GM21825 (cell line): Measurements from ENCODE around the gene TAS2R46.
"Not testable (repeated sequence)": the region's sequence is repeated elsewhere in the genome, so short reads cannot be mapped to it uniquely, and the experiment has no call there.

Experiments
- ATAC-seq: cut with Tn5 transposase; IDR thresholded peaks from one replicate; pipeline ENCODE4 v1.9.1; 2021; ENCODE audit warnings: mild to moderate bottlenecking, moderate library complexity; ENCODE audit not compliant: unreplicated experiment

The TAS2R46 gene, protein sequence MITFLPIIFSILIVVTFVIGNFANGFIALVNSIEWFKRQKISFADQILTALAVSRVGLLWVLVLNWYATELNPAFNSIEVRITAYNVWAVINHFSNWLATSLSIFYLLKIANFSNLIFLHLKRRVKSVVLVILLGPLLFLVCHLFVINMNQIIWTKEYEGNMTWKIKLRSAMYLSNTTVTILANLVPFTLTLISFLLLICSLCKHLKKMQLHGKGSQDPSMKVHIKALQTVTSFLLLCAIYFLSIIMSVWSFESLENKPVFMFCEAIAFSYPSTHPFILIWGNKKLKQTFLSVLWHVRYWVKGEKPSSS

DNA sequence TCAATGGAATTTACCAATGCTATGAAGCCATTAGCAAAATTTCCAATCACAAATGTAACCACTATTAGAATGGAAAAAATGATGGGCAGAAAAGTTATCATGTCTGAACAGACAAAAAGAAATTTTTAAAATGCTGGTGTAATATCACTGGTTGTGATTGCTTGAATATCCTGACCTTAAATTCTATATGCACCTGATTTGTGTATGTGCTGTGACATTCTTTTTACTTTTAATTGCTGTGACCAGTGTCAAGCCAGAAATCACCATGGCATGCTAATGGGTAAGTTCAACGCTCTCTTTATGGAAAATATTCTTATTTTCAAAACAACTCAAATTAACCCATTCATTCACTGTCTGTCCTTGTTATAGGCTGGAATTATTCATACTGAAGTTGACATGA, at the start of gene TAS2R46:
Gene TAS2R46 (minus strand): TSS at position 101 of the 400 bp plus-strand sequence. CDS start 0 bp downstream, at position 101.
- ATAC-seq = not testable (repeated sequence)

DNA sequence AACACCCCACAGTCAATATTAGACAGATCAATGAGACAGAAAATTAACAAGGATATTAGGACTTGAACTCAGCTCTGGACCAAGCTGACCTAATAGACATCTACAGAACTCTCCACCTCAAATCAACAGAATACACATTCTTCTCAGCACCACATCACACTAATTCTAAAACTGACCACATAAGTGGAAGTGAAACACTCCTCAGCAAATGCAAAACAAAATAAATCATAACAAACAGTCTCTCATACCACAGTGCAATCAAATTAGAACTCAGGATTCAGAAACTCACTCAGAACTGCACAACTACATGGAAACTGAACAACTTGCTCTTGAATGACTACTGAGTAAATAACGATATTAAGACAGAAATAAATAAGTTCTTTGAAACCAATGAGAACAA, 49.1 kb upstream of the TAS2R46 start:
- not testable (repeated sequence) for ATAC-seq

DNA sequence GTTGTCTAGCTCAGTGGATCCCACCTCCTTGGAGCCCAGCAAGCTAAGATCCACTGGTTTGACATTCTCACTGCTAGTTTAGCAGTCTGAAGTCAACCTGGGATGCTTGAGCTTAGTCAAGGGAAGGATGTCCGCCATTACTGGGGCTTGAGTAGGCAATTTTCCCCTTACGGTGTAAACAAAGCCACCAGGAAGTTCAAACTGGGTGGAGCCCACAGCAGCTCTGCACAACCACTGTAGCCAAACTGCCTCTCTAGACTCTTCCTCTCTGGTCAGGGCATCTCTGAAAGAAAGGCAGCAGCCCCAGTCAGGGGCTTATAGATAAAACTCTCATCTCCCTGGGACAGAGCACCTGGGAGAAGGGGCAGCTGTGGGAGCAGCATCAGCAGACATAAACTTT, 46.8 kb upstream of the TAS2R46 start:
- no peak for ATAC-seq

DNA sequence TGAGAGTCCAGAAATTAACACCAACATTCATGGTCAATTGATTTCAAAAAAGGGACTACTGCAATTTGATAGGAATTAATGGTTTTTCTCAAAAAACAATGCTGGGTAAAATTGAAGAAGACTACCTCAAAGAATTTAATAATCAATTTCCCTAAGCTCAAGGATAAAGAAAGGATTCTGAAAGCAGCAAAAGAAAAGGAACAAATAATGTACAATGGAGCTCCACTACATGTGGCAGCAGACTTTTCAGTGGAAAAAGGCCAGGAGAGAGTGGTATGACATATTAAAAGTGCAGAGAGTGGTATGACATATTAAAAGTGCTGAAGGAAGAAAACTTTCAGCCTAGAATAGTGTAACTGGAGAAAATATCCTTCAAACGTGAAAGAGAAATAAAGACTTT, 45.6 kb upstream of the TAS2R46 start:
- no peak for ATAC-seq

DNA sequence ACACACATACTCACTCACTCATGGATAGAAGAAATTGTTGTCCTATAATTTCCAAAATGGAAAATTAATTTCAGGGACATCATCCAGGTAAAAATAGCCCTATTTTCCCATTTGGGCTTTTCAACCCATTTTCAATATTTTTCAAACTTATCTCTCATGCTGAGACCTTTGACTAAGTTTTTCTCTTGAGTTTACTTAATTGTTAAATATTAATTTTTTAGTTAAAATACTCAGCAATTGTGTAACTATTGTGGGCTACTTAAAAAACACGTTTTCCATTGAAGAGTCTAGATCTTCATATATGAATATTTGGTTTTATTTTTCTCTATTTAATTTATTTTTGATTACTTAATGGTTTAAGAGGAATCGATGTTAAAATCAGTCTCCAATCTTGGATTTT, 44.2 kb upstream of the TAS2R46 start:
- no peak for ATAC-seq

DNA sequence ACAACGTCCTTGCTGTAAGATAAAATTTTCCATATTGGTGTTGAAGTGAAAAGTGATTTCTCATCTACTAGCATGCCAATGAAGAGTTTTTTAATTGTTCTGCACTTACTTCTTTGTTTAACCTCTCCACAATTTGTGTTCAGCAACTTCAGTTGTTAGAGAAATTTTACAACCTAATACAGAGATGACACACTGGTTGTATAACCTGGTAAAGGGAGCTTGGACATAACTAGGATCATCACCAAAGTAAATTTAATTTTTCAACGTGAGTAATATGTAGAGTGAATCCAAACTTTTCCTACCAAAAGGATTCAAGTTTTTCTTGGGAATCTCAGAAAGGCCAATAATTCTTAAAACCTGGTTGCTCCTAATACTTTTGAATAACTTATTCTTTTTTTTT, 43.5 kb upstream of the TAS2R46 start:
- no peak for ATAC-seq

DNA sequence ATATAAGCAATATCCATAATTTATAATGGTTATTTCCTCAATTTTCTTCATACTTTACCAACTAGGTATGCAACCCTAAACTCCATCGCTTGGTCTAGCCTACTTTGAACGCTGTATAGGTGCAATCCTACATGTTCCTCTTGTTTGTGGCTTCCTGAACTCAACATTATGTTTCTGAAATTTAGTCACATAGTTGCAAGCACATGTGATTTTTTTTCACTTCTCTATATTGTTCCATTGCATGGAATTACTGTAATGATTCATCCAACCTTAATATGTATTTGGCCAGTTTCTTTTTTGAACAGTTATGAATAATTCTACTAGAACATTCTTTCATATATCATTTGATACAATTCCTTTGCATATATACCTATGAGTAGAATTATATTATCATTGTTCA, 32.8 kb upstream of the TAS2R46 start:
- not testable (repeated sequence) for ATAC-seq

DNA sequence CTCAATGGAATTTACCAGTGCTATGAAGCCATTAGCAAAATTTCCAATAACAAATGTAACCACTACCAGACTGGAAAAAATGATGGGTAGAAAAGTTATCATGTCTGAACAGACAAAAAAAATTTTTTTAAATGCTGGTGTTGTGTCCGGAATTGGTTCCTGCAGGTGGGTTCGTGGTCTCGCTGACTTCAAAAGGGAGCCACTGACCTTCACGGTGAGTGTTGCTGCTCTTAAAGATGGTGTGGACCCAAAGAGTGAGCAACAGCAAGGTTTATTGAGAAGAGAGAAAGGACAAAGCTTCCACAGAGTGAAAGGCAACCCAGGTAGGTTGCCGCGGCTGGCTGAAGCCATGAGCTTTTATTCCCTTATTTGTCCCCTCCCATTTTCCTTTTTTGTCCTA, 30.0 kb upstream of the TAS2R46 start, which contains the start of gene TAS2R43:
Gene TAS2R43 (minus strand): TSS at position 186 of the 400 bp plus-strand sequence. CDS start 84 bp downstream, at position 102.
- no peak for ATAC-seq

DNA sequence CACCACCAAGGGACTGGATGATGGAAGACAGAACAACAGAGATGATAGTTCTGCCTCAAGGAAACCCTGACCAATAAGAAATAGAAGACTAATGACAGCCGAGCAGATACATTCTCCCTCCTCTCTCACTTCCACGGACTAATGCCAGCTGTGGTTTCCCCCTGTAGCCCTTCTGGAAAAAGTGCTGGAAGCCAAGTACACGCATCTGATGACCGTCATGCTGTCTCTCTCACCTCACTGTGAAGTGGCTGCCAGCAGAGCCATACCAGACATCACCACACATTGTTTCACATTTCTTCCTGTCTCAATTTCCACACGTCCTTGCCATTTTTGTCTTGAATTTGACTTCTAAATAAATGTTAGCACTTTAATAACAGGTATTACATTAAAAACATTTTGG, 27.2 kb upstream of the TAS2R46 start:
- ATAC-seq = no peak

DNA sequence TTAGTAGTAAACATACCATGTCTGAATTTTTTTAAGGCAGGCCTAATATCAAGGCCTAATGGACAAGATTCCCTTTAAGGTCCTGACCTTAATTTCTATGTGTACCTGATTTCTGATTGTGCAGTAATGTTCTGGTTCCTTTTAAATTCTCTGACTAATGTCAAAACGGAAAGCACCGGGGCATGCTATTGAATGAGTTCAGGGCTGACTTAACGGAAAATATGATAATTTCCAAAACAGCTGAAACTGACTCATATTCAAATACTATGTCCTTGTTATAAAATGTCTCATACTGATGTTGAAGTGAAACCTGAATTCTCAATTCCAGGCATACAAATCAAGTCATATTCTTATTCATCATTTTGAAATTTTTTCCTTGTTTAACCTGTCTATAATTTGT, 23.3 kb upstream of the TAS2R46 start:
- peak; percentile 83 for ATAC-seq

DNA sequence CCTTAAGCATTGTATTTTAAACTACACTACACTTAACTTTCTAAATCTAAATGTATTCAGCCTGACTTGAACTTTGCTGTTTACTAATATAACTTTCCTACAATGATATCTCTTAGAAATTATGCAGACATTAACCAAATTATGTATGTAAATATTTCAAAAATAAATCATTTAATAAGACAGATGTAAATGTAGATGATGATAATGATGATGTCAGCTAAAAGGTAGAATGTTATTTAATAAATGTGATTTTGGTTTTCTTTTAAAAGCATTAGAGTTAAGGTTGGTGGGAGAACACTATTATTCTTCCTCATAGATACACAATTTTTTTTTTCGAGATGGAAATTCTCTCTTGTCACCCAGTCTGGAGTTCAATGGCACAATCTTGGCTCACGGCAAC, 19.9 kb upstream of the TAS2R46 start:
- ATAC-seq = no peak

DNA sequence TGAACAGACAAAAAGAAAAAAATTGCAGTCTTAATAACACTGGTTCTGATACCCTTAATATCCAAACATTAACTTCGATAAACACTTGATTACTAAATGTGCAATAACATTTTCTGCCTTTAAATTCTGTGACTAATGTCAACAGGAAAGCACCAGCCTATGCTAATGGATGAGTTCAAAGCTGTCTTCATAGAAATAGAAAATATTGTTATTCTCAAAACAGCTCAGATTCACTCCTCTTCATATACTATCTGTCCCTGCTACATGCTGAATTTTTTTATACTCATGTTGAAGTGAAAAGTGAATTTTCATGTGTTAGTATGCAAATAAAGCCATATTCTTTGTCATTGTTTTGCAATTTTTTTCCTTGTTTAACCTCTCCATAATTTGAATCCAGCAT, 16.2 kb upstream of the TAS2R46 start:
- ATAC-seq = no peak

DNA sequence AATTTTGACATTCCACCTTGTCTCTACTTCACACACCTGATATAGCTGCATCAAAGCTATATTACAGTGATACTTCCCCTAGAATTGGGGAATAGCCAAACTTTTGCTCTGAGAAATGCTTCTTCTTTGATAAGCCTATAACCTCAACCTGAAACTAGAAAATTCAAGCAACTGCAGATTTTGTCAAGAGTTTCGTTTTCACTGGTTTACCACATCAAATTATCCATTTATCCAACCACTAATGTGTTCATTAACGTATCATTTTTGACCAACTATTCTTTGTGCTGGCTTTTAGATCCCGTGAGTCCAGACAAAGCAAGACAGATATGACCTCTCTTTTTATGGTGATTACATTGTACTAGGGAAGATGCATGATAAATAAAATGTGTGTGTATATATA, 13.5 kb upstream of the TAS2R46 start:
- peak; percentile 54 for ATAC-seq

DNA sequence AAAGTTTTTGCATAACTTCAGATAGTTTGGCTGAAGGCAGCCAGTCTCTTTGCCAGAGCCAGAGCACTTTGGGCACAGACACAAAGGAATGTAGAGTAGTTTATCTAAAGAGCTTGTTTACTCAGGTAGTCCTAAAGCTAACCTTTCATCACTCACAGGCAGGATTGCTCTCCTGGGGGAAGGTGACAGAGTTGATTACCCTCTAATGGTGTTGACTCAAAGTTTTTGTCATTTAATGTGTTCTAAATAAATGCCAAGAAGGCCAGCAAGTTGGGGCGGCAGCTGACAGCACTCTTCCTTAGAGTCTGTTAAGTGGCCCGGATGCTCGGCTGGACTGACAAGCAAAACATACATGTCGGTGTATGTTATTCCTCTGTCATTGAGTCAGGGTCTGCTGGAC, 9.3 kb upstream of the TAS2R46 start:
- no peak for ATAC-seq

DNA sequence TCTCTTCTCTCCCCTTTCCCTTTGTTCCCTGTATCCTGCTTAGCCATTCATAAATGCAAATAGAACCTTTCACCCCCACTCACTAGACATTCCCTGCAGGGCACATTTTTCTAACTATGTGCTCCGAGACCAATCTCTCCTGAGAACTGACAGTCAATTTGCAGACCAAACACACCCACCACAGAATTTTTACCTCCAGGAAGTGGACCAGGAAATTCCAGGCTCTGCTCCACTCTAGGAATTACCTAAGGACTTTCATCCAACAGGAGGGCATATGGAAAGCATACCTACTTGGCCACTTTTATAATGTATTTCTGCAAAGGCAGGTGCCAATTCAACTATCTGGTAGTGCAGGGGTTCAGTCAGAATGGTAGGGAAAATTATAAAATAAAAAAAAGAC, 8.9 kb upstream of the TAS2R46 start:
- no peak for ATAC-seq

DNA sequence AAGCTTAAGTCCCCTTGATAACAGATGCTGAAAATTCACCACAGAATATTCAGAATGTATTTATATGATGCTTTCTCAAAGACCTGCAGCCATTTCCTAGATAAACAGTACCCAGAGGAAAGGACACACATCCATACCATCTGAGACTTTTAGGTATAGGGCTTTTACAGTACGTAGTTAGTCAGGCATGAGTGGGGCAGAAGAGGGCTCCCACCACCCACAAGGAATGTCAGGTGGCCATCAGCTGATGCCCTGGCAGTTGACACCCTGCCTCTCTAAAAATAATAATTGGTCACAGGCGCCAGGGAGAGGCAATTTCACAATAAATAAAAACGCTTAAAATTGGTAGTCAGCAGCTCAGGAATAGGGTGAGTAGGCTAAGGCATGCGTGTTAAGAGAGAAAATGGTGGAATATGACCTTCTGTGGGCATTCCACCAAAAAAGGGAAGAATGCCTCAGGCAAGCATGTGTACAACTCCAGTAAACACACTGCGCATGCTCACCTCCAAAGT, 7.8 kb upstream of the TAS2R46 start:
- no peak for ATAC-seq

DNA sequence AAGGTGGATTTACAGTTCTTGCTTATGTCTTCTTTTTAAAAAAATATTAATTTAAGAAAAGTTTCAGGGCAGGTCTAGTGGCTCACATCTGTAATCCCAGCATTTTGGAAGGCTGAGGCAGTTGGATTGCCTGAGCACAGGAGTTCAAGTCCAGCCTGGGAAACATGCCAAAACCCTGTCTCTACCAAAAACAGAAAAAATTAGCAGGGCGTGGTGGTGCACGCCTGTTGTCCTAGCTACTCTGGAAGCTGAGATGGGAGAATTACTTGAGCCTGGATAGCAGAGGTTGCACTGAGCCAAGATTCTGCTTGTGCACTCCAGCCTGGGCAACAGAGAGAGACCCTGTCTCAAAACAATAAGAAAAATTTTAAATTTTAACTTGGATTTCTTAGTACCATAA, 5.4 kb upstream of the TAS2R46 start:
- no peak for ATAC-seq

DNA sequence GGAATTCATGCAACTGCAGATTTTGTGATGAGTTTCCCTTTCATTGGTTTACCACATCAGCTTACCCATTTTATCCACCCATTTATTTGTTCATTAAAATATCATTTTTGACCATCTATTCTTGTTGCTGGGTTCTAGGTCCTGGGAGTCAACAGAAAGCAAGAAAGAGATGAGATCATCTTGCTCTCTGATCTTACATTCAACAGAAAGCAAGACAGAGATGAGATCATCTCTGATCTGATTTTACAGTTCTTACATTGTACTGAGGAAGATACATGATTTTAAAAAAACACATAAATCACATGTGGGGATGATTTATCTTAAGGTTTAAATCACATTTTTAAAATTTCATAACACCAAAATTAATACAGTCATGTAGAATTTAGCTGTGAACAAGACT, 2.3 kb downstream of the TAS2R46 start:
- no peak for ATAC-seq

DNA sequence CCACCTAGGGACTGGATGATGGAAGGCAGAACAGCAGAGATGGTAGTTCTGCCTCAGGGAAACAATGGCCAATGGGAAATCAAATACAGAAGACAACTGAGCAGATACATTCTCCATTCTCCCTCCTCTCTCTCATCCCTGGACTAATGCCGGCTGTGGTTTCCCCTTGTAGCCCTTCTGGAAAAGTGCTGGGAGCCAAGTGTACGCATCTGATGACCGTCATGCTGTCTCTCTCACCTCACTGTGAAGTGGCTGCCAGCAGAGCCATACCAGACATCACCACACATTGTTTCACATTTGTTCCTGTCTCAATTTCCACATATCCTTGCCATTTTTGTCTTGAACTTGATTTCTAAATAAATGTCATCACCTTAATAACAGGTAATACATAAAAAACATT, 3.1 kb downstream of the TAS2R46 start:
- ATAC-seq = no peak

DNA sequence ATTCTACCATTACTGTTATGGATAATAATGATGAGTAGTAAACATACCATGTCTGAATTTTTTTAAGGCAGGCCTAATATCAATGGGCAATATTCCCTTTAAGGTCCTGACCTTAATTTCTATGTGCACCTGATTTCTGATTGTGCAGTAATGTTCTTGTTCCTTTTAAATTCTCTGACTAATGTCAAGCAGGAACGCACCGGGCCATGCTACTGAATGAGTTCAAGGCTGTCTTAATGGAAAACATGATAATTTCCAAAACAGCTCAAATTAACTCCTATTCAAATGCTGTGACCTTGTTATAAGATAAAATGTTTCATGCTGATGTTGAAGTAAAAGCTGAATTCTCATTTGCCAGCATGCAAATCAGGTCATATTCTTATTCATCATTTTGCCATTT, 6.8 kb downstream of the TAS2R46 start:
- ATAC-seq = no peak

DNA sequence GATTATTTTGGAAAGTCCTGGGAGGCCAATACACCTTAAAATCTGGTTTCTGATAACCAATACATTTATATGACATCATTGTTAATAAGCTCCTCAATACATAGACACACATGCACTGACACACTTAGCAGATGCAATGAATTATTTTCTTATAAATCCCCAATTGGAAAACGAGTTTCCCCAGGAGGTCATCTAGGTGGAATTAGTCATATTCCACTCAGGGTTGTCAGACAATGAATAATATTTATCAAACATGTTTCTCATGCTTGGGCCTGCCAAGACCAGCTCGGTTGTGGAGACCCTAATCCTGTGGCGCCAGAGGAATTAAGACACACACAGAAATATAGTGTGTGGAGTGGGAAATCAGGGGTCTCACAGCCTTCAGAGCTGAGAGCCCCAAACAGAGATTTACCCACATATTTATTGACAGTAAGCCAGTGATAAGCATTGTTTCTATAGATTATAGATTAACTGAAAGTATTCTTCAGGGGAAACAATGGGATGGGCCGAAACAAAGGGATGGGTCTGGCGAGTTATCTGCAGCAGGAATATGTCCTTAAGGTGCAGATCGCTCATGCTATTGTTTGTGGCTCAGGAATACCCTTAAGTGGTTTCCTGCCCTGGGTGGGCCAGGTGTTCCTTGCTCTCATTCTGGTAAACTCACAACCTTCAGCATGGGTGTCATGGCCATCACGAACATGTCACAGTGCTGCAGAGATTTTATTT, 12.1 kb downstream of the TAS2R46 start:
- not testable (repeated sequence) for ATAC-seq

DNA sequence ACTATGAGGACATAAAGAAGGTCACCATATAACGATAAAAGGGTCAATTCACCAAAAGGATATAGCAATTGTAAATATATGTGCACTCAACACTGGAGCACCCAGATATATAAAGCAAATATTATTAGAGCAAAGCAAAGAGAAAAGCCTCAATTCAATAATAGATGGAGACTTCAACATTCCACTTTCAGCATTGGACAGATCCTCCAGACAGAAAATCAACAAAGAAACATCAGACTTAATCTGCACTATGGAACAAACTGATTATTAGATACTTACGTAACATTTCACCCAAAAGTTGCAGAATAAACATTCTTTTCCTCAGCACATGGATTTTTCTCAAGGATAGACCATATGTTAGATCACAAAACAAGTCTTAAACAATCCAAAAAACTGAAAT, 20.7 kb downstream of the TAS2R46 start:
- ATAC-seq = not testable (repeated sequence)
